GM12873 (cell line): ENCODE measurements around the gene SH2D7.

Experiments
- TF ChIP-seq, protein P1 (sequence below): IDR thresholded peaks from 2 replicates; pipeline ENCODE4 v1.5.1; 2012; ENCODE audit warnings: low read depth, mild to moderate bottlenecking, moderate library complexity, low read length, control low read depth; ENCODE audit not compliant: insufficient read depth; ENCODE audit errors: missing control alignments

Gene SH2D7

GRCh38 chr15:78131295-78132061, 39.1 kb downstream of the SH2D7 start, which contains the start of gene CIB2:
Gene CIB2, minus strand, starts transcription at chr15:78131445. Its CDS starts 230 bp downstream, at chr15:78131215.
- TF ChIP-seq, protein P1, sequence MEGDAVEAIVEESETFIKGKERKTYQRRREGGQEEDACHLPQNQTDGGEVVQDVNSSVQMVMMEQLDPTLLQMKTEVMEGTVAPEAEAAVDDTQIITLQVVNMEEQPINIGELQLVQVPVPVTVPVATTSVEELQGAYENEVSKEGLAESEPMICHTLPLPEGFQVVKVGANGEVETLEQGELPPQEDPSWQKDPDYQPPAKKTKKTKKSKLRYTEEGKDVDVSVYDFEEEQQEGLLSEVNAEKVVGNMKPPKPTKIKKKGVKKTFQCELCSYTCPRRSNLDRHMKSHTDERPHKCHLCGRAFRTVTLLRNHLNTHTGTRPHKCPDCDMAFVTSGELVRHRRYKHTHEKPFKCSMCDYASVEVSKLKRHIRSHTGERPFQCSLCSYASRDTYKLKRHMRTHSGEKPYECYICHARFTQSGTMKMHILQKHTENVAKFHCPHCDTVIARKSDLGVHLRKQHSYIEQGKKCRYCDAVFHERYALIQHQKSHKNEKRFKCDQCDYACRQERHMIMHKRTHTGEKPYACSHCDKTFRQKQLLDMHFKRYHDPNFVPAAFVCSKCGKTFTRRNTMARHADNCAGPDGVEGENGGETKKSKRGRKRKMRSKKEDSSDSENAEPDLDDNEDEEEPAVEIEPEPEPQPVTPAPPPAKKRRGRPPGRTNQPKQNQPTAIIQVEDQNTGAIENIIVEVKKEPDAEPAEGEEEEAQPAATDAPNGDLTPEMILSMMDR, result peak; percentile 71

- TF ChIP-seq, protein P1, result no peak
Observed at GRCh38 chr15:78133801-78134200, 41.4 kb downstream of the SH2D7 start.

DNA sequence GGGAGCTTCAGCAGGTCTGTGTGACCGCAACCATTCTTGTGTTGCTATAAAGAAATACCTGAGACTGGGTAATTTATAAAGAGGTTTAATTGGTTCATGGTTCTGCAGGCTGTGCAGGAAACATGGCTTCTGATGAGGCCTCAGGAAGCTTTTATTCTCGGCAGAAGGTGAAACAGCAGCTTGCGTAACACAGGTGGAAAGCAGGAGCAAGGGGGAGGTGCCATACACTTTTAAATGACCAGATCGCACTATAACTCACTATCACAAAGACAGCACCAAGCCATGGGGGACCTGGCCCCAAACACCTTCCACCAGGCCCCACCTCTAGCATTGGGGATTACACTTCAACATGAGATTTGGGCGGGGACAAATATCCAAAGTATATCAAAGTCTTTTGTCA, 47.2 kb downstream of the SH2D7 start:
- TF ChIP-seq, protein P1, result no peak

DNA sequence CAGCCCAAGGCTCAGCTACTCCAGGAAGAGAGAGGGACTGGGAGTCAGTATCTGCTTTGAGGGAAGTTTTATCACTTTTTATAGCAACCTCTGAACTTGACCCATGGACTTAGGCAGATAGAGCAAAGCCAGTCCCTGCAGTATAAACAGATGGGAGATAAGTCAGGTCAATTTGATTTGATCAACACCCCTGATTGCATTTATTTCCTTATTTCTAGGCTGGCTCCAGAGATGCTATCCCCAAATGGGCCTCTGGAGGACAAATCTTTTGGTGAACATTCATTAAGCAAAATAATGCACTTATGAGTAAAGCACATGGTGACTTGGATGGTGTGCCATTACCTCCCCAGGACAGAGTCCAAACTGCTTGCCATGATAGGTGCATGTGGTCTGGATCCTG, 47.9 kb downstream of the SH2D7 start:
- TF ChIP-seq, protein P1, result no peak

DNA sequence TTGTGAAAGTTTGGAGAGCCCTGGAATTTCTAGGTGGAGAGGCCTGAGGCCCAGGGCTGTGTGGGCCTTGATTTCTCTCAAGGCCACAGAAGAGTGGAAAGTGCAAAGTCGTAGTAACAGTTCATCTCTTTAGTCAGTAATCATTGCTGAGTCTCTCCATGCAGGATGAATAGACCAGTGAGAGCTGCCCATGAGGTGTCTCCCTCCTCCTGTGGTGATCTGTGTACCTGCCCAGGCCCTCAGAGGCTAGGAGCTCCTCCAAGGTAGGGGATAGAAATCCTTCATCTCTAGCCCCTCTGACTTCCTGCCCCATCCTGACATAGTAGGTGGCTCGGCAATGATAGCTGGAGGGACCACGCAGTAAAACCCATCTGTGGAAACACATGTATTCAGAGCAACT, 50.0 kb downstream of the SH2D7 start:
- TF ChIP-seq, protein P1, result no peak

DNA sequence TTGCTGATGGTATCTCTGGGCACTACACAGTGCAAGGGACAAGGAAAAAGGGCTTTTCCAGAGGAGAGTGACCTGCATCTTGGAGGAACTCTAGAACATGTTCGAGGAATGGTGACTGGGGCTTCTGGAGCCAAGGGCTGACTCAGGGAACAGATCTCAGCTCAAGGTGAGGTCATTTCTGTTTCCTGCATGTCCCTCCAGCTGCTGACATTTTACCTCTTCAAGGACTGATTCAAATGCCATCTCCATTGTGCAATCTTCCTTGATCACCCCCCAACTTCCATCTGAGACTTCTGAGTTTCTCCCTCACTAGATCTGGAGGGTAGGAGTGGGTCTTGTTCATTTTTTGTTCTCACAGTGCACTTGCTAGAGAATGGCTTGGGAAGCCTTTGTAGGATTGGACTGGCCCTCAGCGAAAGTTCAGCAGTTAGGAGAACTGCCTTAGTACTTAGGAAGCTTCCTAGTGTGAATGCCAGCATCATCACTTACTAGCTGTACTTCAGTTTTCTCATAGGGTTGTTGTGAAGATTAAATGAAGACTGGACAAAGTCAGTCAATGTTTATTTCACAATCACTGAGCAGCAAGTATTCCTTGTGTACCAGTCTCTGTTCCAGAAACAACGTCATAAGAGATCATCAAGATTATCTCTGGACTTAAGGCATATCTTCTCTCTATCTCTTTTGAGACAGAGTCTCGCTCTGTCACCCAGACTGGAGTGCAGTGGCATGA, 54.2 kb downstream of the SH2D7 start:
- TF ChIP-seq, protein P1, result no peak

GRCh38 chr15:78147566-78147965, 55.2 kb downstream of the SH2D7 start:
- TF ChIP-seq, protein P1, result no peak
